K562 (cell line): ENCODE measurements around the gene ODF2. TPM values are rescaled to one million over a fixed set of nuclear protein-coding genes. Genes with fewer than 3 reads are reported as not detected.

Experiments used
- CEBPG ChIP-seq, 3 experiments: fragments of 200-800 bp in 1 of 3; sonication (Bioruptor generic) in 1 of 3; sonication (generic) in 1 of 3; formaldehyde crosslinking in 1 of 3; IDR thresholded peaks in 2 of 3; conservative IDR thresholded peaks in 1 of 3; 2 replicates each; pipeline versions ENCODE4 v1.6.1 to v1.8.0; 2016 to 2022; ENCODE audit warnings: missing compliant biosample characterization in 2 of 3, missing genetic modification characterization in 2 of 3, mild to moderate bottlenecking in 1 of 3, missing genetic modification reagents in 1 of 3
- CHD1 ChIP-seq: fragments of 200-600 bp; sonication (generic); IDR thresholded peaks from one replicate; pipeline ENCODE4 v1.6.1; 2012; ENCODE audit warnings: mild to moderate bottlenecking, moderate library complexity, low read length, inconsistent platforms
- FOXJ2 ChIP-seq: fragments of 200-800 bp; sonication (Bioruptor generic); IDR thresholded peaks from 2 replicates; pipeline ENCODE4 v1.6.1; 2016; ENCODE audit warnings: missing genetic modification characterization, missing compliant biosample characterization
- FOXP1 ChIP-seq: sonication (generic); formaldehyde crosslinking; IDR thresholded peaks from 2 replicates; pipeline ENCODE4 v1.8.0; 2022; ENCODE audit warnings: mild to moderate bottlenecking, missing genetic modification reagents
- HDAC6 ChIP-seq: IDR thresholded peaks from 2 replicates; pipeline ENCODE4 v1.6.1; 2012; ENCODE audit warnings: low read depth, mild to moderate bottlenecking, control low read depth, inconsistent platforms, low read length, moderate library complexity
- MTF1 ChIP-seq: fragments of 250-450 bp; sonication (Bioruptor Pico); IDR thresholded peaks from 2 replicates; pipeline ENCODE4 v1.9.0; 2021; ENCODE audit warnings: moderate library complexity, mild to moderate bottlenecking, inconsistent platforms, borderline replicate concordance
- PHB ChIP-seq: fragments of 250-450 bp; sonication (Bioruptor Pico); IDR thresholded peaks from 2 replicates; pipeline ENCODE4 v1.5.0; 2021
- POLR2A ChIP-seq: fragments of 450-650 bp; conservative IDR thresholded peaks from 2 replicates; pipeline ENCODE4 v1.6.1; 2016
- STAT5B ChIP-seq: fragments of 250-450 bp; sonication (Bioruptor Pico); IDR thresholded peaks from 2 replicates; pipeline ENCODE4 v1.8.0; 2021; ENCODE audit warnings: mild to moderate bottlenecking, inconsistent platforms
- ZFX ChIP-seq: sonication (generic); formaldehyde crosslinking; IDR thresholded peaks from 2 replicates; pipeline ENCODE4 v1.8.0; 2022; ENCODE audit warnings: mild to moderate bottlenecking, missing genetic modification reagents, moderate library complexity
- ZNF212 ChIP-seq: fragments of 450-650 bp; formaldehyde crosslinking; IDR thresholded peaks from 2 replicates; pipeline ENCODE4 v1.4.0; 2020; ENCODE audit warnings: mild to moderate bottlenecking
- ZNF23 ChIP-seq: fragments of 250-450 bp; sonication (Bioruptor Pico); IDR thresholded peaks from 2 replicates; pipeline ENCODE4 v1.4.0; 2020; ENCODE audit warnings: mild to moderate bottlenecking
- polyA plus RNA-seq, 8 experiments: library from polyadenylated mRNA; depleted of rRNA in 4 of 8; stranded (reverse) in 5 of 8; unstranded in 3 of 8; fragments of >200 nt; fragmentation: Nextera tagmentation in 2 of 8; fragmentation: Illumina TruSeq in 1 of 8; extraction: Ambion mirVana in 2 of 8; extraction: Trizol in 1 of 8; gene quantifications; 2 replicates each; pipeline versions ENCODE4 v1.2.1 to v1.2.3, GENCODE V29; 2011 to 2014; ENCODE audit warnings: inconsistent platforms in 1 of 8, missing spikeins in 1 of 8
- total RNA-seq, 7 experiments: library from RNA; depleted of rRNA in 6 of 7; stranded (reverse); fragments of >200 nt in 6 of 7; fragmentation: Illumina TruSeq in 2 of 7; extraction: Trizol in 2 of 7; gene quantifications; 2 replicates each; pipeline versions ENCODE4 v1.2.1 to v1.2.3, GENCODE V29; 2011 to 2021; ENCODE audit warnings: low replicate concordance in 1 of 7
- TF ChIP-seq, protein P1 (sequence below): sonication (generic); formaldehyde crosslinking; IDR thresholded peaks from 2 replicates; pipeline ENCODE4 v1.8.1; 2023; ENCODE audit warnings: missing genetic modification reagents, mild to moderate bottlenecking, borderline replicate concordance
- TF ChIP-seq, protein P2 (sequence below): fragments of 250-450 bp; sonication (Bioruptor Pico); IDR thresholded peaks from 2 replicates; pipeline ENCODE4 v1.4.0; 2020; ENCODE audit warnings: mild to moderate bottlenecking
- TF ChIP-seq, protein P3 (sequence below), 2 experiments: IDR thresholded peaks; 2 replicates each; pipeline ENCODE4 v1.6.1; 2011; ENCODE audit warnings: borderline replicate concordance in 1 of 2, control low read depth in 1 of 2, low read depth in 1 of 2, low read length in 1 of 2, mild to moderate bottlenecking in 1 of 2, mixed read lengths in 1 of 2, moderate library complexity in 1 of 2; ENCODE audit not compliant: insufficient read depth in 1 of 2, insufficient read length in 1 of 2, poor library complexity in 1 of 2, severe bottlenecking in 1 of 2; ENCODE audit errors: extremely low read depth in 1 of 2
- TF ChIP-seq, protein P4 (sequence below): sonication (generic); formaldehyde crosslinking; IDR thresholded peaks from 2 replicates; pipeline ENCODE4 v1.8.0; 2022; ENCODE audit warnings: mild to moderate bottlenecking, missing genetic modification reagents
- TF ChIP-seq, protein P5 (sequence below): fragments of 450-650 bp; IDR thresholded peaks from 2 replicates; pipeline ENCODE4 v1.6.1; 2016; ENCODE audit warnings: low read depth, mild to moderate bottlenecking, moderate library complexity

Gene ODF2
- total and polyA plus RNA-seq, 9 of the 15 experiments (the other 6 are each of a cell fraction or from before 2014, with no cell fraction given) = 16.5 to 83.2 (median 69.7) TPM

DNA sequence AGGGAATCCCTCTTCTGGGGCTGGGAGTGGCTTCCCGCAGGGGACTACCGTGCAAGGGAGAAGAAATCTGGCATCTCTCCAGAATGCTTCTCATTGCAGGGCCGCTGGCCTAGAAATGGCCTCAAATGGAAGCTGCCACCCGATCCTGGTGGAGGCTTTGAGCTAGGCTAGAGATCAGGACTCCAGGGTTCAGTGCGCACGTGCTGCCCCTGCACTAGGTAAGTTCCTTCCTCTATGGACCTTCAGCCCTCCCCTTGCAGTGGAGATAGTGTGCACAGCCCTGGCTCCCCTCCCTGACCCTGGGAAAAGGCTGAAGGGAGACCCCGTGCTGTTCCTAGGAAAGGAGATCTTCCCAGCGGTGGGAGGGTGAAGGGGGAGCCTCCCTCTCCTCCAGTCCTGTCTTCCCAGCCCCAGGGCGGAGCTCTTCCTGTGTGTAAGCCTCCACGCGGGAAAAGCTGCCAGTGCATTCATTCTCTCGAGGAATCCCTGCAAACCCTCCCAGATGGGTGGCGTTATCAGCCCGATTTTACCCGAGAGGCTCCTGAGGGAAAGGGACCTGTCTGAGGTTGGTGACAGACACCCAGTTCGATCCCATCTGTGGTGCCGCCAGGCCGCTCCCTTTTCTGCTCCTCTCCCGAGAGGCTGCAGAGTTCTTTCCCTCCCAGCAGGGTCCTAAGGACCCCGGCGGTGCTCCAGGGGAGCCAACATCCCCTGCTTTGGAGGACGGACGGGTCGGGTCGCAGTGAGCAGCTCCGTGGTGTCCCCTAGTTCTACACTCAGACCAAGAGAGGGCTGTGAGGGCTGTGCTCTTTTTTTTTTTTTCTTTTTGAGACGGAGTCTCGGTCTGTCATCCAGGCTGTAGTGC is 36.5 kb upstream of the ODF2 start (continued):
- TF ChIP-seq, protein P1, sequence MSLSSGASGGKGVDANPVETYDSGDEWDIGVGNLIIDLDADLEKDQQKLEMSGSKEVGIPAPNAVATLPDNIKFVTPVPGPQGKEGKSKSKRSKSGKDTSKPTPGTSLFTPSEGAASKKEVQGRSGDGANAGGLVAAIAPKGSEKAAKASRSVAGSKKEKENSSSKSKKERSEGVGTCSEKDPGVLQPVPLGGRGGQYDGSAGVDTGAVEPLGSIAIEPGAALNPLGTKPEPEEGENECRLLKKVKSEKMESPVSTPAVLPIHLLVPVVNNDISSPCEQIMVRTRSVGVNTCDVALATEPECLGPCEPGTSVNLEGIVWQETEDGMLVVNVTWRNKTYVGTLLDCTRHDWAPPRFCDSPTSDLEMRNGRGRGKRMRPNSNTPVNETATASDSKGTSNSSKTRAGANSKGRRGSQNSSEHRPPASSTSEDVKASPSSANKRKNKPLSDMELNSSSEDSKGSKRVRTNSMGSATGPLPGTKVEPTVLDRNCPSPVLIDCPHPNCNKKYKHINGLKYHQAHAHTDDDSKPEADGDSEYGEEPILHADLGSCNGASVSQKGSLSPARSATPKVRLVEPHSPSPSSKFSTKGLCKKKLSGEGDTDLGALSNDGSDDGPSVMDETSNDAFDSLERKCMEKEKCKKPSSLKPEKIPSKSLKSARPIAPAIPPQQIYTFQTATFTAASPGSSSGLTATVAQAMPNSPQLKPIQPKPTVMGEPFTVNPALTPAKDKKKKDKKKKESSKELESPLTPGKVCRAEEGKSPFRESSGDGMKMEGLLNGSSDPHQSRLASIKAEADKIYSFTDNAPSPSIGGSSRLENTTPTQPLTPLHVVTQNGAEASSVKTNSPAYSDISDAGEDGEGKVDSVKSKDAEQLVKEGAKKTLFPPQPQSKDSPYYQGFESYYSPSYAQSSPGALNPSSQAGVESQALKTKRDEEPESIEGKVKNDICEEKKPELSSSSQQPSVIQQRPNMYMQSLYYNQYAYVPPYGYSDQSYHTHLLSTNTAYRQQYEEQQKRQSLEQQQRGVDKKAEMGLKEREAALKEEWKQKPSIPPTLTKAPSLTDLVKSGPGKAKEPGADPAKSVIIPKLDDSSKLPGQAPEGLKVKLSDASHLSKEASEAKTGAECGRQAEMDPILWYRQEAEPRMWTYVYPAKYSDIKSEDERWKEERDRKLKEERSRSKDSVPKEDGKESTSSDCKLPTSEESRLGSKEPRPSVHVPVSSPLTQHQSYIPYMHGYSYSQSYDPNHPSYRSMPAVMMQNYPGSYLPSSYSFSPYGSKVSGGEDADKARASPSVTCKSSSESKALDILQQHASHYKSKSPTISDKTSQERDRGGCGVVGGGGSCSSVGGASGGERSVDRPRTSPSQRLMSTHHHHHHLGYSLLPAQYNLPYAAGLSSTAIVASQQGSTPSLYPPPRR = peak; percentile 41; the same call in 1 of the 2 replicates
- TF ChIP-seq POLR2A (no peak), FOXJ2 (tag) (no peak), ZFX (CRISPR knock-in tag) (no peak), CEBPG (CRISPR knock-in tag; IDR thresholded peaks at IDR 0.05) (no peak), CEBPG (tag; conservative IDR thresholded peaks at IDR 0.05 in 1 of 2, IDR thresholded peaks at IDR 0.05 in 1 of 2) (no peak), HDAC6 (no peak), ZNF23 (no peak), PHB (CRISPR knock-in tag) (no peak), CHD1 (peak; percentile 9), ZNF212 (CRISPR knock-in tag) (no peak), STAT5B (no peak), MTF1 (no peak), FOXP1 (CRISPR knock-in tag) (no peak)
- TF ChIP-seq, protein P2, sequence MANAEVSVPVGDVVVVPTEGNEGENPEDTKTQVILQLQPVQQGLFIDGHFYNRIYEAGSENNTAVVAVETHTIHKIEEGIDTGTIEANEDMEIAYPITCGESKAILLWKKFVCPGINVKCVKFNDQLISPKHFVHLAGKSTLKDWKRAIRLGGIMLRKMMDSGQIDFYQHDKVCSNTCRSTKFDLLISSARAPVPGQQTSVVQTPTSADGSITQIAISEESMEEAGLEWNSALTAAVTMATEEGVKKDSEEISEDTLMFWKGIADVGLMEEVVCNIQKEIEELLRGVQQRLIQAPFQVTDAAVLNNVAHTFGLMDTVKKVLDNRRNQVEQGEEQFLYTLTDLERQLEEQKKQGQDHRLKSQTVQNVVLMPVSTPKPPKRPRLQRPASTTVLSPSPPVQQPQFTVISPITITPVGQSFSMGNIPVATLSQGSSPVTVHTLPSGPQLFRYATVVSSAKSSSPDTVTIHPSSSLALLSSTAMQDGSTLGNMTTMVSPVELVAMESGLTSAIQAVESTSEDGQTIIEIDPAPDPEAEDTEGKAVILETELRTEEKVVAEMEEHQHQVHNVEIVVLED (CRISPR knock-in tag) = no peak
- TF ChIP-seq, protein P3, sequence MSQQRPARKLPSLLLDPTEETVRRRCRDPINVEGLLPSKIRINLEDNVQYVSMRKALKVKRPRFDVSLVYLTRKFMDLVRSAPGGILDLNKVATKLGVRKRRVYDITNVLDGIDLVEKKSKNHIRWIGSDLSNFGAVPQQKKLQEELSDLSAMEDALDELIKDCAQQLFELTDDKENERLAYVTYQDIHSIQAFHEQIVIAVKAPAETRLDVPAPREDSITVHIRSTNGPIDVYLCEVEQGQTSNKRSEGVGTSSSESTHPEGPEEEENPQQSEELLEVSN (IDR thresholded peaks at IDR 0.05; ENCODE audit: borderline replicate concordance in 1 of 2, extremely low read depth in 1 of 2, insufficient read depth in 1 of 2, insufficient read length in 1 of 2, low read depth in 1 of 2, low read length in 1 of 2, poor library complexity in 1 of 2, severe bottlenecking in 1 of 2) = peak in 1 of 2 experiments; percentile 46
- TF ChIP-seq, protein P4, sequence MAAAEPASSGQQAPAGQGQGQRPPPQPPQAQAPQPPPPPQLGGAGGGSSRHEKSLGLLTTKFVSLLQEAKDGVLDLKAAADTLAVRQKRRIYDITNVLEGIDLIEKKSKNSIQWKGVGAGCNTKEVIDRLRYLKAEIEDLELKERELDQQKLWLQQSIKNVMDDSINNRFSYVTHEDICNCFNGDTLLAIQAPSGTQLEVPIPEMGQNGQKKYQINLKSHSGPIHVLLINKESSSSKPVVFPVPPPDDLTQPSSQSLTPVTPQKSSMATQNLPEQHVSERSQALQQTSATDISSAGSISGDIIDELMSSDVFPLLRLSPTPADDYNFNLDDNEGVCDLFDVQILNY (CRISPR knock-in tag) = no peak
- TF ChIP-seq, protein P5, sequence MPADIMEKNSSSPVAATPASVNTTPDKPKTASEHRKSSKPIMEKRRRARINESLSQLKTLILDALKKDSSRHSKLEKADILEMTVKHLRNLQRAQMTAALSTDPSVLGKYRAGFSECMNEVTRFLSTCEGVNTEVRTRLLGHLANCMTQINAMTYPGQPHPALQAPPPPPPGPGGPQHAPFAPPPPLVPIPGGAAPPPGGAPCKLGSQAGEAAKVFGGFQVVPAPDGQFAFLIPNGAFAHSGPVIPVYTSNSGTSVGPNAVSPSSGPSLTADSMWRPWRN = no peak
